NB4 (cell line): Measurements from ENCODE around the gene TRA2B.
"Not testable (repeated sequence)": the region's sequence is repeated elsewhere in the genome, so short reads cannot be mapped to it uniquely, and the experiment has no call there.

ENCODE experiments used
- MYC ChIP-seq: IDR thresholded peaks from 2 replicates; pipeline ENCODE4 v1.6.1; 2011; ENCODE audit warnings: low read depth, low read length
- POLR2A ChIP-seq: IDR thresholded peaks from 2 replicates; pipeline ENCODE4 v1.6.1; 2011; ENCODE audit warnings: mild to moderate bottlenecking; ENCODE audit not compliant: insufficient read length; ENCODE audit errors: extremely low read depth
- TF ChIP-seq, protein P1 (sequence below): IDR thresholded peaks from one replicate; pipeline ENCODE4 v1.5.1; 2012; ENCODE audit warnings: low read depth, low read length
- TF ChIP-seq, protein P2 (sequence below): IDR thresholded peaks from 2 replicates; pipeline ENCODE4 v1.6.1; 2011; ENCODE audit warnings: low read depth, low read length

DNA sequence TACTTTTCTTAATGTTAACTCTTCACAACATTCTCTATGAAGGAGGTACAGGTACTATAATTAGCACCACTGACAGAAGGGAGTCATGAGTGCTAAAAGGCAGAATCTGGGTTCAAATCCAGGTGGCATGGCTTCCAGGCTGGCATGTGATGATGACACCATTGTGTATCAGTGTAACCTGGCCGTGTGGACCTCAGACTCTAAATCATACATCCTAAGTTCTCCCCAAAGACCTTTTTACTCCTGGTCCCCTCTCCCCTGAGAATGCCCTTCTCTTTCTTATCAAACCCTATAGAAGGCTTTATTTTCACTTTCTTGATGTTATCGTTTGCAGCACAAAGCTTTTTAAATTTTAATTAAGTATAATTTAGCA lies 26.8 kb downstream of the TRA2B start:
- TF ChIP-seq, protein P1, sequence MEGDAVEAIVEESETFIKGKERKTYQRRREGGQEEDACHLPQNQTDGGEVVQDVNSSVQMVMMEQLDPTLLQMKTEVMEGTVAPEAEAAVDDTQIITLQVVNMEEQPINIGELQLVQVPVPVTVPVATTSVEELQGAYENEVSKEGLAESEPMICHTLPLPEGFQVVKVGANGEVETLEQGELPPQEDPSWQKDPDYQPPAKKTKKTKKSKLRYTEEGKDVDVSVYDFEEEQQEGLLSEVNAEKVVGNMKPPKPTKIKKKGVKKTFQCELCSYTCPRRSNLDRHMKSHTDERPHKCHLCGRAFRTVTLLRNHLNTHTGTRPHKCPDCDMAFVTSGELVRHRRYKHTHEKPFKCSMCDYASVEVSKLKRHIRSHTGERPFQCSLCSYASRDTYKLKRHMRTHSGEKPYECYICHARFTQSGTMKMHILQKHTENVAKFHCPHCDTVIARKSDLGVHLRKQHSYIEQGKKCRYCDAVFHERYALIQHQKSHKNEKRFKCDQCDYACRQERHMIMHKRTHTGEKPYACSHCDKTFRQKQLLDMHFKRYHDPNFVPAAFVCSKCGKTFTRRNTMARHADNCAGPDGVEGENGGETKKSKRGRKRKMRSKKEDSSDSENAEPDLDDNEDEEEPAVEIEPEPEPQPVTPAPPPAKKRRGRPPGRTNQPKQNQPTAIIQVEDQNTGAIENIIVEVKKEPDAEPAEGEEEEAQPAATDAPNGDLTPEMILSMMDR = not testable (repeated sequence)
- TF ChIP-seq, protein P2, sequence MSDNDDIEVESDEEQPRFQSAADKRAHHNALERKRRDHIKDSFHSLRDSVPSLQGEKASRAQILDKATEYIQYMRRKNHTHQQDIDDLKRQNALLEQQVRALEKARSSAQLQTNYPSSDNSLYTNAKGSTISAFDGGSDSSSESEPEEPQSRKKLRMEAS = not testable (repeated sequence)
- TF ChIP-seq POLR2A, MYC: not testable (repeated sequence)
